Measurements from ENCODE around the gene ETV3. TPM values are rescaled to one million over a fixed set of nuclear protein-coding genes. Genes with fewer than 3 reads are reported as not detected.

Gene ETV3
- total RNA-seq, 4 donors from 2014 or later: 3.4 to 28.1 (median 18.1) TPM

- intact Hi-C loops (cut with DNase I; ENCODE audit: low total_unique reads) (no loop called here), in situ Hi-C loops (cut with MboI; ENCODE audit: low pct_ligation_motif_present in 1 of 4, low pct_unique_long_range_greater_than_20kb in 1 of 4, low sequenced_read_pairs in 3 of 4) (no loop called here)
- Histone ChIP-seq H3K36me3 (no peaks in the 10 kb centered on the region), H3K27me3 (peaks cover 55% of the 10 kb centered on the region), H3K4me1 (no peaks in the 10 kb centered on the region), H3K9me3 (no peaks in the 10 kb centered on the region), H3K4me3 (no peak overlapping the region), H3K27ac (no peak overlapping the region)
- no peak for DNase-seq
- TF ChIP-seq POLR2A (IDR thresholded peaks at IDR 0.05) (no peak), EP300 (IDR thresholded peaks at IDR 0.05; ENCODE audit: low read depth) (no peak), POLR2AphosphoS5 (IDR thresholded peaks at IDR 0.05) (no peak), CTCF (IDR thresholded peaks at IDR 0.05) (no peak)
- WGBS, 2 donors (ENCODE audit: low coverage in 1 of 2): 56 to 70% methylated on average over 9 to 17 of the region's 19 CpGs
These were observed 26.6 kb downstream of the ETV3 start for GRCh38 chr1:157111396-157112165.

- in situ Hi-C loops (cut with MboI; ENCODE audit: low pct_ligation_motif_present in 1 of 4, low pct_unique_long_range_greater_than_20kb in 1 of 4, low sequenced_read_pairs in 3 of 4): no loop called here
- WGBS, 2 donors (ENCODE audit: low coverage in 1 of 2): 86% methylated on average over 3 of the region's 3 CpGs; no CpG with 5 or more reads in 1 of the 2 donors
These were observed 27.5 kb downstream of the ETV3 start for GRCh38 chr1:157110686-157111085.

GRCh38 chr1:157110003-157110402 is 28.2 kb downstream of the ETV3 start:
- 66 to 70% methylated on average over 3 to 6 of the region's 6 CpGs for WGBS, 2 donors (ENCODE audit: low coverage in 1 of 2)
- Histone ChIP-seq H3K4me3 (no peak overlapping the region), H3K9me3 (no peaks in the 10 kb centered on the region), H3K27me3 (peaks cover 67% of the 10 kb centered on the region), H3K36me3 (no peaks in the 10 kb centered on the region), H3K4me1 (no peaks in the 10 kb centered on the region), H3K27ac (no peak overlapping the region)
- DNase-seq: no peak
- intact Hi-C loops (cut with DNase I; ENCODE audit: low total_unique reads) (no loop called here), in situ Hi-C loops (cut with MboI; ENCODE audit: low pct_ligation_motif_present in 1 of 4, low pct_unique_long_range_greater_than_20kb in 1 of 4, low sequenced_read_pairs in 3 of 4) (no loop called here)
- no peak for TF ChIP-seq POLR2AphosphoS5 (IDR thresholded peaks at IDR 0.05)
- no peak for TF ChIP-seq EP300 (IDR thresholded peaks at IDR 0.05; ENCODE audit: low read depth)
- no peak for TF ChIP-seq POLR2A (IDR thresholded peaks at IDR 0.05)
- TF ChIP-seq CTCF (IDR thresholded peaks at IDR 0.05): no peak

More at GRCh38 chr1:157110686-157111085, 27.5 kb downstream of the ETV3 start:
- Histone ChIP-seq H3K27ac (no peak overlapping the region), H3K27me3 (peaks cover 61% of the 10 kb centered on the region), H3K36me3 (no peaks in the 10 kb centered on the region), H3K4me3 (no peak overlapping the region), H3K9me3 (no peaks in the 10 kb centered on the region), H3K4me1 (no peaks in the 10 kb centered on the region)
- DNase-seq: no peak
- intact Hi-C loops (cut with DNase I; ENCODE audit: low total_unique reads): no loop called here
- no peak for TF ChIP-seq EP300 (IDR thresholded peaks at IDR 0.05; ENCODE audit: low read depth)
- TF ChIP-seq POLR2A (IDR thresholded peaks at IDR 0.05): no peak
- no peak for TF ChIP-seq POLR2AphosphoS5 (IDR thresholded peaks at IDR 0.05)
- no peak for TF ChIP-seq CTCF (IDR thresholded peaks at IDR 0.05)

- WGBS, 2 donors (ENCODE audit: low coverage in 1 of 2): 55 to 69% methylated on average over 4 to 6 of the region's 6 CpGs
- no peak for DNase-seq
- intact Hi-C loops (cut with DNase I; ENCODE audit: low total_unique reads): no loop called here
- peaks cover 64% of the 10 kb centered on the region for H3K27me3 ChIP-seq
- no peaks in the 10 kb centered on the region for H3K36me3 ChIP-seq
- H3K4me3 ChIP-seq: no peak overlapping the region
- no peaks in the 10 kb centered on the region for H3K9me3 ChIP-seq
- H3K27ac ChIP-seq: no peak overlapping the region
- no peak for TF ChIP-seq POLR2A (IDR thresholded peaks at IDR 0.05)
- no peak for TF ChIP-seq CTCF (IDR thresholded peaks at IDR 0.05)
- no peak for TF ChIP-seq POLR2AphosphoS5 (IDR thresholded peaks at IDR 0.05)
- in situ Hi-C loops (cut with MboI; ENCODE audit: low pct_ligation_motif_present in 1 of 4, low pct_unique_long_range_greater_than_20kb in 1 of 4, low sequenced_read_pairs in 3 of 4): loop anchor here in 1 of 4 donors (10.0 kb wide), 1 partner anchor 46 kb away; no protein-coding TSS in a partner anchor
- H3K4me1 ChIP-seq: no peaks in the 10 kb centered on the region
These were observed 29.7 kb downstream of the ETV3 start for GRCh38 chr1:157108448-157108847.
